Measurements from ENCODE around the gene EFEMP2.
"Not testable (repeated sequence)": the region's sequence is repeated elsewhere in the genome, so short reads cannot be mapped to it uniquely, and the experiment has no call there.

Gene EFEMP2

DNA sequence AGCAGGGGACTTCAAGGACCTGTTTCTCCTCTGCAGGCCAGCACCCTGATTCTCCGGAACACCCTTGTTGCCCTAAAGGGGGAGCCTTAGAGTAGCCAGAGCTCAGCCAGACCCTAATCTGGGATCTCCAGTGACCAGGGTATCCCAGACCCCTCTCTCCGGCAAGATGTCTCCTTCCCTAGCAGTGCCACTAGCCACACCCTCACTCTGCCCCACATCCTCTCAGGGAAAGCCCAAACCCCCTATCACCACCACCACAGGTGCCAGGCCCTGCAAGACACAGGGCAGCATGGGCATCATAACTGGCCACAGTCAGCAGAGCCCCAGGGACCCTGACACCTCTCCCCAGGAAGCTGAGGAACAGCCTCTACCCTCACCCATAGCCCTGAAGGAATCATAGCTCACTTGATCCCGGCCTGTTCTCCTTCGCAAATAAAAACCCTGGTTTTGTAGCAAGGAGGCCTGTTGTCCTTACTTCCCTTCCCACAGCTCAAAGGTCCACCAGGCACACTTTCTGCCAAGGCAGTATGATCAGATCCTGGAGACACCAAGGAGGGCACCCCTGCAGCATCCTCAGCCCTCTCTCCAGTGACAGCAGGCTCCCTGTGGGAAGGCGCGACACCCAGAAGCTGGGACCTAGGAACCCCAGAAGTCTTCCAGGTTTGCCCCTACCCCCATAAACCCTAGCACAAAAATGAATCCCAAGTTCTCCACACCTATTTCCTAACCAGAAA lies 19.2 kb downstream of the EFEMP2 start:
- DNase-seq = no peak

DNA sequence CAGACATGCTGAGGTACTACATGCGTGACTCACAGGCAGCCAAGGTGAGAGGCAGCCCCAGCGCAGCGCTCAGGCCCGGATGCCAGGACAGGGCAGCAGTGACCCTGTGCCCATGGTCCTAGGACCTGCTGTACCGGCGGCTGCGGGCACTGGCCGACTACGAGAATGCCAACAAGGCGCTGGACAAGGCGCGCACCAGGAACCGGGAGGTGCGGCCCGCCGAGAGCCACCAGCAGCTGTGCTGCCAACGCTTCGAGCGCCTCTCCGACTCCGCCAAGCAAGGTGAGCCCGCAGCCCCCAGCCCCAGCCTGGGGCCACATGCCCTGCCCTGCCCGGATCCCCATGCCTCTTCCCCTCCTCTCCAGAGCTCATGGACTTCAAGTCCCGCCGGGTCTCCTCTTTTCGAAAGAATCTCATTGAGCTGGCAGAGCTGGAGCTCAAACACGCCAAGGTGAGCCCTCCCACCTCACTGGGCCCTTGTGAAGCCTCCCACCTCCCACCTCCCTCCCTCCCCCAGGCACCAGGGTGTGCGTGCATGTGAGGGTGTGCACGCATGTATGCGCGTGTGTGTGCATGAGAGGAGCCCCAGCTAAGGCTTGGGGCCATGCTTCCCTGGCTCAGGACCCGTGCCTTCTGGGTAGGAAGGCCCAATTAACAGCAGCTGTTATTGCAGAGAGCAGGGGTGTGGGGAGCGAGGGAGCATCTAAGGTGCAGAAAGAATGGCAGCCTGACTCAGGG lies 19.9 kb downstream of the EFEMP2 start:
- DNase-seq = no peak

DNA sequence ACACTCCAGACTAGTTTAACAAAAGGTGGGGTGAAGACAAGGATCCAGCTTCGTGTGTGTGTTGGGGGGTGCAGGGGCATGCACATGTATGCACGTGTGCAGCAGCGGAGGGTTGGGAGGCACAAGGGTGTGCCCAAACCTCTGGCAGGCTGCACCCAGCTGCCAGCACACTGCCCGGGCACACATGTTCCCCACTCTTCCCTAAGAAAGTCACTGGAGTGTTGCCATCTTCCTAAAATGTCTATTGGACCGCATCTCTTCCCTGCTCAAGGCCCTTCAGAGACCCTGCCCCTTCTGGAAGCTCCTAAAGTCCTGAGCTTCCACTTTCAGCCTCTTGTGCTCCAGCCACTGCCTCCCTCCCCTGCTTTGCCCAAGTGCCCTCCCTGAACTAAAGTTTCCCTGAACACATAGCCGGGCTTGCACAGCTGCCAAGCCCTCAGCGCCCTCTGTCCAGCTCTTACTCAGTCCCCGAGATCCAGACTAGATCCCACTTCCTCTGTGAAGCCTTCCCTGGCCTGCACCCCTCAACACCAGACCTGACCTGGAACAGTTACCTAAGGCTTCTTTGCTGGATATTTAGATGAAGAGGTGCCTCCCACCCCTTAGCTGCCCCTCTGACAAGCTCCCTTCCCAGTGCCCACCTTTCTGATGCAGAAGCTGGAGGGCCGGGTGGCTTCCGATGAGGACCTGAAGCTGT lies 20.6 kb downstream of the EFEMP2 start:
- DNase-seq = no peak

DNA sequence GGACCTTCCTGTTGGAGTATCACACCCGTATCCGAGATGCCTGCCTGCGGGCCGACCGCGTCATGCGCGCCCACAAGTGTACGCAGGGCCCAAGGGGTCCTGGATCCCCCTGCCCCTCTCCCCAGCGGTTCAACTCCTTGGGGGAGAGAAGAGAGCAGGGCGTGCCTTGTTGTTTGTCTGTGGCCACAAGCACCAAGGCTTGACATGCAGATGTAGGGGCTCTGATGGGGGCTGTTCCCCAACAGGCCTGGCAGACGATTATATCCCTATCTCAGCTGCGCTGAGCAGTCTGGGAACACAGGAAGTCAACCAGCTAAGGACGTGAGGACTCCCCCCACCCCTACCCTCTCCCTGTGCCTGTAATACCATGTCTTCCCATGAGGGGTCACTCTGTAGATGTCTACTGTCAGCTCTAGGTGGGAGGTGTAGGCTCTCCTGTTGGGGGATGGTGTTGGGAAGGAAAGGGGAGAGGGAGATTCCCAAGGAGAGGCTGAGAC lies 21.5 kb downstream of the EFEMP2 start:
- DNase-seq = no peak

DNA sequence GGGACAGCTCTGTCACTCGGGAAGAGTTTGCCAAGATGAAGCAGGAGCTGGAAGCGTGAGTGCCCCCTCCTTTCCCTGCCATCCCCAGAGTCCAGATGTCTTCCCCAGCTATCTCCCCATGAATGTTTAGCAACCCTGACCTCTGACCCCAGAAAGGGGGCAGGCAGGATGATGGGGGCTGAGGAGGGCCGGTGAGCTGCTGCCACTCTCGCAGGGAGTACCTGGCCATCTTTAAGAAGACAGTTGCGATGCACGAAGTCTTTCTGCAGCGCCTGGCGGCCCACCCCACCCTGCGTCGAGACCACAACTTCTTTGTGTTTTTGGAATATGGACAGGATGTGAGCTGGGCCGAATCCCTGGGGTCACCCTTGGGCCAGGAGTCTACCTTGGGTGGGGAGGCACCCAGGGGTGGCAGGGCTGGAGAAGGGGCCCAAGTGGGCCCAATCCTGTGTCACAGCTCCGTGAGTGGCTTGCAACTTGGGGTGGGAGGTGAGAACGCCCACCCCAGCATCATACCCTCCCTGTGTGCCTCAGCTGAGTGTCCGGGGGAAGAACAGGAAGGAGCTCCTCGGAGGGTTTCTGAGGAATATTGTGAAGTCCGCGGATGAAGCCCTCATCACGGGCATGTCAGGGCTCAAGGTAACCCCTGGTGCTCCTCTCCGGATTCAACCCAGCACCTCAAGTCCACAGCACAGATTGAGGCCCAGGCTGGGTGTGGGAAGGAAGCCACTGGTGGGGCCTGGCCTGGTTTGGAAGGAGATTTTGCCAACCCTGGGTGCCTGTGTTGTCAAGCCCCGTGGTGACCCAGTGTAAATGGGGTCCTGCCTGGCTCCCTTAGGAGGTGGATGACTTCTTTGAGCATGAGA lies 22.1 kb downstream of the EFEMP2 start:
- no peak for DNase-seq

DNA sequence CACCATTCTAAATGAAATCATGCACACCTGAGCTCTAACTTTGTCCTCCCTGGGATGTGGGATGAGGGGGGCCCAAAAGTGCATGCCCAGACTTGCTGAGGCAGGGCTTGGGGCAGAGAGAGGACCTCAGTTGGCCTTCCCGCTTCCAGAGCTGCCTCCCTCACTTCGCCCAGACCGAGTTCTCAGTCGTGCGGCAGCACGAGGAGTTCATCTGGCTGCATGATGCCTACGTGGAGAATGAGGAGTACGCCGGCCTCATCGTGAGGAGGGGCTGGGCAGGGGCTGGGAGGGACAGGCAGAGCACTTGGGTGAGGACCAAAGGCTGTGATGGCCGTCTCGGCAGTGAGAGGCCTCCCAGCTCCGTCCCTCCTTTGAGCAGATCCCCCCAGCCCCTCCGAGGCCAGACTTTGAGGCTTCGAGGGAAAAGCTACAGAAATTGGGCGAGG lies 22.8 kb downstream of the EFEMP2 start:
- no peak for DNase-seq

DNA sequence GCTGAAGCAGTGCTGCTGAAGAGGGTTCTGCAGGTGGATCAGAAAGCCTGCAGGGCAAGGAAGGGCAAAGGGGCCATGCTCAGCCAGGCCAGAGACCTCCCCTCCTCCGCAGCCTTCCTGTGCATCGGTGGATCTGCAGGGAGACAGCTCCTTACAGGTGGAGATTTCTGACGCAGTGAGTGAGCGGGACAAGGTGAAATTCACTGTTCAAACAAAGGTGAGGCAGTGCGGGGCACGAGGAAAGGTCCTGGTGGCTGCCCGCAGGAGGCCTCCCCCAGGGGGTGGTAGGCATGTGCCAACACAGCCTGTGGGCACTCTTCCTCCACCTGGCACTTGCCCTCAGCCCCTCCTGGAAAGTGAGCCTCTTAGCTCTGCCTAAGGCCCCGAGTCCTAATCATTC lies 23.2 kb downstream of the EFEMP2 start:
- DNase-seq = no peak

DNA sequence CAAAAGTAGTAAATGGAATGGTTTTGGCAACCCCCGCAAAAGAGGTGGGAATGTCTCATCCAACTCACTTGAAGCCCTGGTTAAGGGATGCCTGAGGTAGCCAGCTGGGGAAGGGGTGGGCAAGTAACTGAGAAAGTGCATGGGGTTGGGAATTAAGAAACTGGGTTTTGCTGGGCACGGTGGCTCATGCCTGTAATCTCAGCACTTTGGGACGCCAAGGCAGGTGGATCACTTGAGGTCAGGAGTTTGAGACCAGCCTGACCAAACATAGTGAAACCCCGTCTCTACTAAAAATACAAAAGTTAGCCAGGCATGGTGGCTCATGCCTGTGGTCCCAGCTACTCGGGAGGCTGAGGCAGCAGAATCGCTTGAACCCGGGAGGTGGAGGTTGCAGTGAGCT lies 23.9 kb downstream of the EFEMP2 start:
- not testable (repeated sequence) for DNase-seq

DNA sequence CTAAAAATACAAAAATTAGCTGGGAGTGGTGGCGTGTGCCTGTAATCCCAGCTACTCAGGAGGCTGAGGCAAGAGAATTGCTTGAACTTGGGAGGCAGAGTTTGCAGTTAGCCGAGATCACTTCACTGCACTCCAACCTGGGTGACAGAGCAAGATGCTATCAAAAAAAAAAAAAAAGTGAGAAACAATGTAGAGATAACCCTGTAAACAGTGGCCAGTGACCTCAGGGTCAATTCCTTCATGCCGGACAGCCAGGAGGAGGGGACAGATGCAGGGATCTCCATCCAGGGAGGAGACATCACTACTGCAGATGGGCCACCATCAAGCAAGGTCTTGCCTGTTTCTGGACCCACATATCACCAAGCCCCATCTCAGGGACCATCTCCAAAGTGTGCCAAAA lies 24.9 kb downstream of the EFEMP2 start:
- no peak for DNase-seq

DNA sequence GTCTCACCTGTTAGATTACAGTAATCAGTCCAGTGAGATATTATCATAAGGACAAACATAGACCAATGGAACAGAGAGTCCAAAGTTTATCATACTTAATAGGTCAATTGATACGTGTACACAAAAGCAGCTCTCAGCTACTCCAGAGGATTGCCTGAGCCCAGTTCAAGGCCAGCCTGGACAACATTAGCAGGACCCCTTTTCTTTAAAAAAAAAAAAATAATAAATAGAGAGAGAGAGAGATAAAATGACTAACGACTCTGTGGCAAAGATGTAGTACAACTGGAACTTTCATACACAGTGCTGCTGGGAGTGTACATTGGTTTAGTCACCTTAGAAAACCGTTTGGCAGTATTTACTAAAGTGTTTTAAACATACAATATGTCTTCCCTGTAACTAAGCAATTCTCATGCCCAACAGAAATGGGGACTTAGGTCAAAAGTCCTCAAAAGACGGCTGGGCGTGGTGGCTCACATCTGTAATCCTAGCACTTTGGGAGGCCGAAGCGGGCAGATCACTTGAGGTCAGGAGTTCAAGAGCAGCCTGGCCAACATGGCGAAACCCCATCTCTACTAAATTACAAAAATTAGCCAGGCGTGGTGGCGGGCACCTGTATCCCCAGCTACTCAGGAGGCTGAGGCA lies 28.2 kb downstream of the EFEMP2 start:
- DNase-seq = no peak

DNA sequence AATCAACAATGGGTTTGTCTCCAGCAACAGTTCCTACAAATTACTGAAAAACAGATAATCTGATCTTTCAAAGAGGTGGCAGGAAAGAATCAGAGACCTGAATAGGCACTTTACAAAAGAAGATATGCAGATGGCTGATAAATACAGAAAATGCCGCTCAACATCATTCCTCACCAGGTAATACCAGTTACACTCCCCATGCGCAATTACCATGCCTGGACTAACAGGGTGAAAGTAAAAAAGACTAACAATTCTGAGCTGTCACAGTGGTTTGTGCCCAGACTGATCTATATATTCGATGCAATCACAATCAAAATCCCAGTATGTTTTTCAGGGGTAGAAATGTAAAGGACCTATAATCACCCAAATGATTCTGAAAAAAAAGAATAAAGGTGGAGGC lies 28.8 kb downstream of the EFEMP2 start:
- no peak for DNase-seq

DNA sequence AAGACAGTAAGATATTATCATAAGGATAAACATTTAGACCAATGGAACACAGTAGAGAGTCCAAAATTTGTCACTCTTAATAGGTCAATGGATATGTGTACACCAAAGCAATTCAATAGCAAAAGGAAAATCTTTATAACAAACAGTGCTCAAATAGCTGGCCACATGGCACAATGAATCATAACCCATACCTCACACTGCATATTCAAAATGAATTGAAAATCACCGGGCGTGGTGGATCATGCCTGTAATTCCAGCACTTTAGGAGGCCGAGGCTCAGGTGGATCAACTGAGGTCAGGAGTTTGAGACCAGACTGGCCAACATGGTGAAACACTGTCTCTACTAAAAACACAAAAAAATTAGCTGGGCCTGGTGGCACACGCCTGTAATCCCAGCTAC lies 30.5 kb downstream of the EFEMP2 start:
- DNase-seq = no peak

DNA sequence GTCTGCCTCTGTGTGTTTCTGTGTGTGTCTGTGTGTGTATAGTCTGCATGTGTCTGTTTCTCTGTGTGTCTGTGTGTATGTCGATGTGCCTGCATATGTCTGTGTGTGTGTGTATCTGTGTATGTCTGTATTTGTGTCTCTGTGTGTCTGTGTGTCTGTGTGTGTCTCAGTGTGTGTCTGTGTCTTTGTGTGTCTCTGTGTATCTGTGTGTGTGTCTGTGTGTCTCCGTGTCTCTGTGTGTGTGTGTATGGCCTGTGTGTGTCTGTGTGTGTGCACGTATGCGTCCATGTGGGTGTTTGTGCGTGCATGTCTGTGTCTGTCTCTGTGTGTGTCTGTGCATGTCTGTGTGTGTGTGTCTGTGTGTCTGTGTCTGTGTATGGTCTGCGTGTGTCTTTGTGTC lies 38.4 kb downstream of the EFEMP2 start:
- no peak for DNase-seq

DNA sequence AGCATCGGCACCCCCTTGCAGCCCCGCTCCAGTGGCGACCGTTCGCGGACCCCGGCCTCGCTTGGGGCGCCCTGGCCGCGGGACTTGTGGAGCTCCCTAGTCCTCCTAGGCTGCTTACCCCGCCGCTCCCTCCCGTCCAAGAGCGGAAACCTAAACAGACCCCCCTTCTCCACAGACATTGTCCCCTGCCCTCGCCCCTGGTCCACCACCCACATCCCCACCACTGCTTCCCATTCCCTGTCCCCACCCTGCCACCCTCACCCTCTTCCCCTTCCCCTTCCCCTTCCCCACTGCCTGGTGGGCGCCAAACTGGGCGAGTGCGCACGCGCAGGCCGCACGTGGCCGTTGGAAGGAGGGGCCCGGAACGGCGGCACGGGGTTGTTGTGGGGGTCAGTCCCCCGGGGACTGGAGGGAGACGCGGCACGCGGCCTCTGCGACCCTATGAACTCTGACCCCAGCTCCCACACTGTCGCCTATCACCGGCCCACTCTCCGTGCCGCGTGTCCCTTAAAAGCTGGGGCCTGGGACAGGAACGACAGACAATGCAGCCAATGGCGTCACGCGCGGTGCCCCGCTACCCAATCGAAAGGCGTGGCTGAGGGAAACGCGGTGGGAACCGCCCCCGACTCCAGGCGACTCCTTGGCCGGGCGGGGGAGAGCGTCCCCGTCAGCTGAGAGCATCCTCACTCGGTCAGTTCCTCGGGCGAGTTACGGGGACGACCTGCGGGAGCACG lies 39.1 kb downstream of the EFEMP2 start, which contains the start of gene SNX32:
Gene SNX32 (plus strand): TSS at position 667 of the 734 bp plus-strand sequence. CDS start 103 bp downstream, outside the sequence.
- peak; percentile 92 for DNase-seq

DNA sequence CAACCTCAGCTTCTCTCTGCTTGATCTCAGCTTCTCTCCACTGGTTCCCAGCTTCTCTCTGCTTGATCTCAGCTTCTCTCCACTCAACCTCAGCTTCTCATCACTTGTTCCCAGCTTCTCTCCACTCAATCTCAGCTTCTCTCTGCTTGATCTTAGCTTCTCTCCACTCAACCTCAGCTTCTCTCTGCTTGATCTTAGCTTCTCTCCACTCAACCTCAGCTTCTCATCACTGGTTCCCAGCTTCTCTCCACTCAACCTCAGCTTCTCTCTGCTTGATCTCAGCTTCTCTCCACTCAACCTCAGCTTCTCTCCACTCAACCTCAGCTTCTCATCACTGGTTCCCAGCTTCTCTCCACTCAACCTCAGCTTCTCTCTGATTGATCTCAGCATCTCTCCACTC lies 40.4 kb downstream of the EFEMP2 start:
- not testable (repeated sequence) for DNase-seq

DNA sequence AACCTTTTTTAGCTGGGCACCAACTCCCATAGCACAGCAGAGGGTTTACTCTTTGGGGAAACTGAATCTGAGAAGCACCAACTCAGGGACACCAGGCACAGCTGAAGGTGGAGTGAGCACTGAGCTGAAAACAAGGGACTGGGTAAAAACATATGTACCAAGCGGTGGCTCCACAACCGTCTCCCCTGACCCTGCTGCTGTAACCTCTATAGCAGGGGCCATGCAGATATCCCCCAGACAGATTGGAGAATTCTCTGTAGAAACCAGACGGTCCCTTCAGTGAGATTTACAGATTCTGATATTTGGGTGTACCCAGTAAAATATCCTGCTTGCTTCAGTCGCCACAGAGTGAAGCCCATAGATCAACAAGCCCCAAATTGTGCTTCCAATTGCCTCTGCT lies 43.1 kb downstream of the EFEMP2 start:
- DNase-seq = no peak

DNA sequence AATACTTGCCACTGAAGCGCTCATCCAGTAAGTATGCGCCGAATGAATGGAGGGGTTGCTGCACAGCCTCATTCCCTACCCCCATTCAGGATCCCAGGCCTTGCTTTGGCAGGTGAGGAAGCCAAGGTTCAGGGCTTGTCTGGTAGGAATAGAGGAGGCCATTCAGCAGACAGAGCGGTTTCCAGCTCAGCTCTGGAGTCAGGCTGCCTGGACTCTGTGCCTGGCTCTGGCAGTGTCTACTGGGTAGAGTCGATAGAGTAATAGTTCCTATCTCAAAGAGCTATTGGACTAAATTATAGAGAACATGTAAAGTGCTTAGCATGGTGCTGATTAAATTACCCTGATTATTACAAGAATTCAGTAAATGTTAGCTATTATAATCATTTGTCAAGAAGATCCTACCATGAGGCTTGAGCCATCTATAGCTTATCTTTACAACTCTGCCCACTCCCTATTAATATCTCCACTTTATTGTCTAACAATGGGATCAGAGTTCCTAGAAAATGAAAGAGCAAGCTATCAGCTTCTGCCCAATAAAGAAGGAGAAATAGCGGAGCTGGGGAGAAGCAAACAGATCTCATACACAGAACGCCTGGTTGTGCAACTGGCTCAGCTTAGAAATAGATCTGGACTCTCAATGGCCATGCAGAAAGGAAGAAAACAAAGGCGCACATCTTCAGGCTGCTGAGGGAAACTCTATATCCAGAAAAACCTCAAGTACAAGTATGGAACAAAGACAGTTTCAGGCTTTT lies 45.4 kb downstream of the EFEMP2 start:
- no peak for DNase-seq

DNA sequence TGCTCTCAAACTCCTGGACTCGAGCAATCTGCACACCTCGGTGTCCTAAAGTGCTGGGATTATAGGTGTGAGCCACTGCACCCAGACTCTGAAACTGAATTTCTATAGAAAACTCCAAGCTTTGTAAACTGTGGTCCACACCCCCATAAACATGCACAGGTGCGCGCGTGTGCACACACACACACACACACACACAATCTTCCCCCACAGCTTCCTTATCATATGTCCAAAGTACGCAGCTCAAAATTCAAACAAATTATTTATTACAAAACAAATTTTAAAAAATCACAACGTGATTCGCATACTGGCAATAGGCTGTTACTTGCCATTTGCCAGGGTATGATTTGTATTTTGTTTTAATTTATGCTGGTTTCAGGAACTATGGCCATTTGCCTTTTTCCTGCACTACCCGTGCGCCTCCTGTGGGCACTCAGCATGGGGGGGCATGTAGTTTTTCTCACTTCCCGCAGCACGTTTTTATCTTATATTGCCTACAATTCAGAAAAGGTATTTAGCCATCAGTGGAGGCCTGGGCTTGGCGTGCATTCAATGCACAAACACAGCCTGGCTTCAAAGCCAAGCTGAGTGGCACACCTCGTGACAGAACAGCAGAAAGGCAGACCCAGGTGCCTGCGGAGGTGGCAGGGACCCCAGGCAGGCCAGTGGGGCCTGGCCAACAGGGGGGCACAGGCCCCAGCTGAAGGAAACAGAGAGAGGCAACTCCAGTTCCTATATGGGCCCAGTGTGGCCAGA lies 49.6 kb downstream of the EFEMP2 start:
- no peak for DNase-seq

DNA sequence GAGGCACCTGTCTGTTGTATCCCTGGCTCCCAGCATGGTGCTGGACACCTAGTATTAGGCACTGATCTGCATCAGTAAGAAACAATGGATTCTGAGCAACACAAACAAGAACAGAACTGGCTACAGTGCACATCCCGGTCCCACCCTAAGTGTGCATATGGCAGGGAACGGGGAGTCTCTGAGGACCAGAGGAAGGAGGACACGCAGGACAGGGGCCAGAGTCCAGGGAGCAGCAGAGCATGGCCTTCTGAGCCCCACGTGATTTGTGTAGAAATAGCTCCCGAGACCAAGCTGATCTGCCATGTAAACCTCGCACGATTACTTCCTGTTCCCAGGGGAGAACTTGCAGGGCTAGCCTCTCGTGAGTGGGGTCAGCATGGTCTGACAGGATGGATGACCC lies 51.5 kb downstream of the EFEMP2 start:
- no peak for DNase-seq
